IMR-90 (cell line): ENCODE results near the gene TSSC4. TPM values are rescaled to one million over a fixed set of nuclear protein-coding genes. Genes with fewer than 3 reads are reported as not detected.

ENCODE experiments used
- ATAC-seq: fragments of 200-7000 bp; cut with Tn5 transposase; 2 replicates; pipeline ENCODE4 v1.9.1; 2020; ENCODE audit warnings: low read depth, mild to moderate bottlenecking, moderate library complexity
- BruUV-seq: library from RNA; stranded (reverse); fragments of 400-500 nt; replicated peaks from 2 replicates; lab custom pipeline; 2021; lab: Mats Ljungman, UMichigan
- CTCF ChIA-PET: fragments of 300-600 bp; formaldehyde crosslinking; extraction: SDS; loops from one replicate; lab custom pipeline; 2021; ENCODE audit warnings: antibody characterized with exemption; lab: Yijun Ruan, JAX
- POLR2A ChIA-PET: fragments of 300-600 bp; sonication (Branson Sonifier 250); formaldehyde crosslinking; loops from one replicate; lab custom pipeline; 2022; ENCODE audit warnings: antibody characterized with exemption; ENCODE audit not compliant: unreplicated experiment; lab: Charles Lee
- DNase-seq: peaks from one replicate; pipeline ENCODE4 v3.0.0; 2013
- H2AFZ ChIP-seq: replicated peaks from 2 replicates; pipeline ENCODE3; 2013; ENCODE audit warnings: low read length, mild to moderate bottlenecking; ENCODE audit not compliant: poor library complexity
- H2AK5ac ChIP-seq: 2 replicates; pipeline ENCODE4 v1.6.1; 2013; ENCODE audit warnings: low read depth, low read length, inconsistent platforms
- H2AK9ac ChIP-seq: replicated peaks from 2 replicates; pipeline ENCODE3; 2013; ENCODE audit warnings: mild to moderate bottlenecking, low read depth, low read length, moderate library complexity; ENCODE audit not compliant: poor library complexity
- H2BK120ac ChIP-seq: 2 replicates; pipeline ENCODE4 v1.6.1; 2013; ENCODE audit warnings: low read depth, low read length, inconsistent platforms
- H2BK15ac ChIP-seq: 3 replicates; pipeline ENCODE4 v1.6.1; 2013; ENCODE audit warnings: low read depth, low read length, inconsistent platforms
- H2BK20ac ChIP-seq: 2 replicates; pipeline ENCODE4 v1.6.1; 2013; ENCODE audit warnings: low read depth, mild to moderate bottlenecking, inconsistent platforms, low read length, moderate library complexity
- H2BK5ac ChIP-seq: 2 replicates; pipeline ENCODE4 v1.6.1; 2013; ENCODE audit warnings: mild to moderate bottlenecking, low read depth, low read length, inconsistent platforms; ENCODE audit not compliant: poor library complexity, severe bottlenecking
- H3K14ac ChIP-seq: replicated peaks from 2 replicates; pipeline ENCODE4 v1.6.1; 2013; ENCODE audit warnings: low read depth, low read length, inconsistent platforms
- H3K18ac ChIP-seq: 2 replicates; pipeline ENCODE4 v1.6.1; 2013; ENCODE audit warnings: low read depth, low read length, control low read depth
- H3K23ac ChIP-seq: 2 replicates; pipeline ENCODE4 v1.6.1; 2013; ENCODE audit warnings: low read depth, low read length, inconsistent platforms
- H3K27ac ChIP-seq: 2 replicates; pipeline ENCODE4 v1.5.1; 2013; ENCODE audit warnings: mild to moderate bottlenecking, control low read depth, low read length; ENCODE audit not compliant: insufficient read depth
- H3K27me3 ChIP-seq: 2 replicates; pipeline ENCODE4 v1.6.1; 2013; ENCODE audit warnings: low read length; ENCODE audit not compliant: control insufficient read depth, insufficient read depth
- H3K36me3 ChIP-seq: 2 replicates; pipeline ENCODE4 v1.6.1; 2013; ENCODE audit warnings: low read length, mixed read lengths; ENCODE audit not compliant: control insufficient read depth, insufficient read depth
- H3K4ac ChIP-seq: 2 replicates; pipeline ENCODE4 v1.6.1; 2013; ENCODE audit warnings: low read depth, low read length, inconsistent platforms
- H3K4me1 ChIP-seq: 2 replicates; pipeline ENCODE4 v1.6.1; 2013; ENCODE audit warnings: low read length, mixed read lengths; ENCODE audit not compliant: control insufficient read depth, insufficient read depth
- H3K4me2 ChIP-seq: 2 replicates; pipeline ENCODE4 v1.6.1; 2013; ENCODE audit warnings: low read depth, mild to moderate bottlenecking, control low read depth, low read length, moderate library complexity
- H3K4me3 ChIP-seq: 2 replicates; pipeline ENCODE4 v1.5.1; 2013; ENCODE audit warnings: low read depth, mild to moderate bottlenecking, control low read depth, low read length, moderate library complexity; ENCODE audit not compliant: insufficient read depth
- H3K56ac ChIP-seq: 2 replicates; pipeline ENCODE4 v1.6.1; 2013; ENCODE audit warnings: low read length, inconsistent platforms; ENCODE audit not compliant: insufficient read depth; ENCODE audit errors: extremely low read depth
- H3K79me1 ChIP-seq, 2 experiments: 2 replicates each; pipeline ENCODE4 v1.6.1; 2013; ENCODE audit warnings: low read length in 2 of 2, inconsistent platforms in 1 of 2, low read depth in 1 of 2
- H3K9ac ChIP-seq: 2 replicates; pipeline ENCODE4 v1.6.1; 2013; ENCODE audit warnings: low read depth, low read length, control low read depth
- H3K9me1 ChIP-seq: 2 replicates; pipeline ENCODE4 v1.6.1; 2013; ENCODE audit warnings: low read length, inconsistent platforms; ENCODE audit not compliant: insufficient read depth
- H3K9me3 ChIP-seq: 2 replicates; pipeline ENCODE4 v1.6.1; 2013; ENCODE audit warnings: low read length; ENCODE audit not compliant: control insufficient read depth, insufficient read depth
- H4K20me1 ChIP-seq: 2 replicates; pipeline ENCODE4 v1.6.1; 2013; ENCODE audit warnings: low read length, inconsistent platforms; ENCODE audit not compliant: insufficient read depth
- H4K5ac ChIP-seq: 2 replicates; pipeline ENCODE4 v1.6.1; 2013; ENCODE audit warnings: mild to moderate bottlenecking, low read depth, low read length, control low read depth
- H4K8ac ChIP-seq, 2 experiments: 2 replicates each; pipeline ENCODE4 v1.6.1; 2013; ENCODE audit warnings: low read depth in 2 of 2, low read length in 2 of 2, control low read depth in 1 of 2, inconsistent platforms in 1 of 2
- H4K91ac ChIP-seq: 2 replicates; pipeline ENCODE4 v1.6.1; 2013; ENCODE audit warnings: low read depth, low read length, inconsistent platforms; ENCODE audit not compliant: insufficient read depth
- CHD1 ChIP-seq: IDR thresholded peaks from 2 replicates; pipeline ENCODE4 v1.6.1; 2012; ENCODE audit warnings: low read depth, low read length, improper control_type of control experiment
- MXI1 ChIP-seq: IDR thresholded peaks from 2 replicates; pipeline ENCODE4 v1.6.1; 2012; ENCODE audit warnings: low read depth, mild to moderate bottlenecking, low read length, moderate library complexity, borderline replicate concordance
- NFE2L2 ChIP-seq: fragments of 150-350 bp; IDR thresholded peaks from 2 replicates; pipeline ENCODE4 v1.6.1; 2016; ENCODE audit warnings: low read depth, mild to moderate bottlenecking, low read length
- SMC3 ChIP-seq: fragments of 150-350 bp; IDR thresholded peaks from 2 replicates; pipeline ENCODE4 v1.6.1; 2016; ENCODE audit warnings: low read depth, mild to moderate bottlenecking, antibody characterized with exemption, low read length, moderate library complexity
- WGBS, 2 experiments: methylation state at CpG; one replicate each; pipeline versions ENCODE4 v1.1.5 to v1.1.7; 2013; ENCODE audit warnings: missing lambda C conversion rate in 2 of 2; ENCODE audit not compliant: insufficient read length in 1 of 2; ENCODE audit errors: extremely low coverage in 2 of 2; 5-methylcytosine and 5-hydroxymethylcytosine counted together
- dilution Hi-C: fragments of 300-500 bp; cut with HindIII; formaldehyde crosslinking; loops from one replicate; pipeline ENCODE4 v1.14.3; 2018; ENCODE audit warnings: low sequenced_read_pairs; ENCODE audit not compliant: unreplicated experiment
- in situ Hi-C: fragments of 300-500 bp; cut with MboI; formaldehyde crosslinking; loops from 3 replicates; pipeline ENCODE4 v1.14.3; 2019; ENCODE audit warnings: low sequenced_read_pairs, inconsistent platforms, mixed read lengths
- intact Hi-C: fragments of 100-400 bp; cut with micrococcal nuclease; formaldehyde crosslinking; loops from 2 replicates; pipeline ENCODE4 v1.10.0; 2022
- polyA plus RNA-seq, 3 experiments: library from polyadenylated mRNA; depleted of rRNA; stranded (reverse); fragments of >200 nt; gene quantifications; 2 replicates each; pipeline ENCODE4 v1.2.3, GENCODE V29; 2012; ENCODE audit warnings: low replicate concordance in 1 of 3
- total RNA-seq: library from RNA; depleted of rRNA; stranded (reverse); fragments of >200 nt; gene quantifications from 2 replicates; pipeline ENCODE4 v1.2.3, GENCODE V29; 2012

The TSSC4 gene
- total and polyA plus RNA-seq, 2 of the 4 experiments (the other 2 are of a cell fraction), result 34.9 to 40.0 TPM

GRCh38 chr11:2452321-2453012 is 51.9 kb downstream of the TSSC4 start:
- Histone ChIP-seq H3K36me3 (no peaks in the 10 kb centered on the region), H3K9me3 (no peaks in the 10 kb centered on the region; the same call in 1 of the 2 replicates), H3K27me3 (peaks cover 42% of the 10 kb centered on the region), H3K4ac (no peak overlapping the region), H2BK15ac (no peak overlapping the region), H2AK9ac (no peak overlapping the region), H3K56ac (no peak overlapping the region), H3K79me1 (no peaks in the 10 kb centered on the region), H3K9me1 (no peaks in the 10 kb centered on the region), H2BK120ac (no peak overlapping the region), H4K5ac (no peak overlapping the region), H4K91ac (no peak overlapping the region), H3K4me3 (no peak overlapping the region), H2AK5ac (no peak overlapping the region), H4K20me1 (no peaks in the 10 kb centered on the region), H3K4me1 (no peaks in the 10 kb centered on the region), H2BK20ac (no peak overlapping the region), H2AFZ (no peak overlapping the region), H3K18ac (no peak overlapping the region), H3K27ac (no peak overlapping the region), H3K4me2 (no peak overlapping the region), H3K23ac (no peak overlapping the region), H3K14ac (no peak overlapping the region), H4K8ac (no peak overlapping the region), H2BK5ac (no peak overlapping the region), H3K9ac (no peak overlapping the region)
- dilution Hi-C loops, result no loop called here
- no peak for TF ChIP-seq NFE2L2
- TF ChIP-seq SMC3, result no peak
- TF ChIP-seq MXI1, result no peak
- TF ChIP-seq CHD1, result no peak
- intact Hi-C loops, result no loop called here
- ChIA-PET POLR2A (no interaction called here), CTCF (no interaction called here)
- BruUV-seq, result no TSS peak
- 16% methylated on average over 10 of the region's 20 CpGs; no CpG with 5 or more reads in 1 of the 2 experiments for WGBS, 2 experiments
- no peak for DNase-seq
- ATAC-seq, result no peak
- in situ Hi-C loops, result no loop called here
